ENCODE results near the gene AK6.
A peak's percentile ranks its signal among the peaks of the same experiment; 100 is the strongest.
"Not testable (repeated sequence)": the region's sequence is repeated elsewhere in the genome, so short reads cannot be mapped to it uniquely, and the experiment has no call there.

Gene AK6

DNA sequence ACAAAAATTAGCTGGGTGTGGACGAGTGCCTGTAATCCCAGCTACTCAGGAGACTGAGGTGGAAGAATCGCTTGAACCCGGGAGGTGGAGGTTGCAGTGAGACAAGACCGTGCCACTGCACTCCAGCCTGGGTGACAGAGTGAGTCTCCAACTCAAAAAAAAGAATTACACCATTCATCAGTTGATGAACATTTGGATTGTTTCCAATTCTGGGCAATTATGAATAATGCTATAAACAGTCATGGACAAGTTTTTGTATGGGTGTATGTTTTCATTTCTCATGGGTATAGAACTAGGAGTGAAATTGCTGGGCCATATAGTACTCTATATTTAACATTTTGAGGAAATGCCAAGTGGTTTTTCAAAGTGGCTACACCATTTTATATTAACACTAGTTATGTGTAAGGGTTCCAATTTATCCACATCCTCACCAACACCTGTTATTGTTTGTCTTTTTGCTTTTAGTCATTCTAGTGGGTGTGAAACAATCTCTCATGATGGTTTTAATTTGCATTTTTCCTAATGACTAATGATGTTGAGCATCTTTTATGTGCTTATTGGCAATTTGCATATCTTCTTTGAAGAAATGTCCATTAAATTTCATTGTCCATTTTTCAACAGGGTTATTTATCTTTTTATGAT is 27.7 kb downstream of the AK6 start:
- no peak for DNase-seq (ENCODE audit: low read depth in 2 of 3, low spot score in 1 of 3)

DNA sequence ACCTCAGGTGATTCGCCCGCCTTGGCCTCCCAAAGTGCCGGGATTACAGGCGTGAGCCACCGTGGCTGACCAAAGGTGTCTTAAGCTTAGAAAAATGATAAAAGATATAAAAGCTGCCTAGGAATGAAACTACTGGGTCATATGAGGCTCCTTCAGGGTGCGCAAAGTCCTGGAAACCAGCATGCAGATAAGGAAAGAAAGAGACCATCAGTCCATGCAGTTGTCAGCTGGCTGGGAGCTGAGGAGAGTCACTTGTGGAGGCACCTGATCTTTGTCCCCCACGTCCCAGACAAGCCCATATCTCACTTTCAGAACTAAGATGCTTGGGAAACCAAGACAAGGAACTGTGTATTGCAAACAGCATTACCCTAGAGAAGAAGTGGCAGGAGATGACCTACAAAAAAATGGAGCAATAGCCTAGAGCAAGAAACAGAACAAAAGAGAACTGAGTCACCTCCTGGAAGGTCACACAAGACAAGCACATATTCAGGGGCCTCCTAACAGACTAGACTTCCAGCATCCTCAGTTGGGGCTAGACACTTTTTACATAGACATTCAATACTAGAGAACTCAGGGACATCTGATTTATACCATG is 33.9 kb downstream of the AK6 start:
- DNase-seq (ENCODE audit: low read depth in 2 of 3, low spot score in 1 of 3): no peak

DNA sequence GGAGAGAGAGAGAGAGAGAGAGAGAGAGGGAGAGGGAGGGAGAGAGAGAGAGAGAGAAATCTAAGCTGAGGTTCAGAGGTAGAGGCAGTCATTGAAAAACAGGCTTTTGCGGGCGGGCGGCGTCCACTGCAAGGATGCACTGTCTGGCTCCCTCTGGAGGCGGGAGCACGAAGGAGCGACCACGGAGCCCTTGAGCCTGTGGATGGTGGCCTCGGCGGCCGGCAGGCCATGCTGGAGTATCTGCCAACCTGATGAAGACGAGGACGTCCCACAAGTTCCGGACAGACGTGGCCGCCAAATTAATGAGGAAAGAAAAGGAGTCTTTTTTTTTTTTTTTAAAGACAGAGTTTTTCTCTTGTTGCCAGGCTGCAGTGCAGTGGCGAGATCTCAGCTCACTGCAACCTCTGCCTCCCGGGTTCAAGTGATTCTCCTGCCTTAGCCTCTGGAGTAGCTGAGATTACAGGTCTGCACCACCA is 34.5 kb downstream of the AK6 start:
- DNase-seq (ENCODE audit: low read depth in 2 of 3, low spot score in 1 of 3): peak; percentile 61 to 74 (median 71)

DNA sequence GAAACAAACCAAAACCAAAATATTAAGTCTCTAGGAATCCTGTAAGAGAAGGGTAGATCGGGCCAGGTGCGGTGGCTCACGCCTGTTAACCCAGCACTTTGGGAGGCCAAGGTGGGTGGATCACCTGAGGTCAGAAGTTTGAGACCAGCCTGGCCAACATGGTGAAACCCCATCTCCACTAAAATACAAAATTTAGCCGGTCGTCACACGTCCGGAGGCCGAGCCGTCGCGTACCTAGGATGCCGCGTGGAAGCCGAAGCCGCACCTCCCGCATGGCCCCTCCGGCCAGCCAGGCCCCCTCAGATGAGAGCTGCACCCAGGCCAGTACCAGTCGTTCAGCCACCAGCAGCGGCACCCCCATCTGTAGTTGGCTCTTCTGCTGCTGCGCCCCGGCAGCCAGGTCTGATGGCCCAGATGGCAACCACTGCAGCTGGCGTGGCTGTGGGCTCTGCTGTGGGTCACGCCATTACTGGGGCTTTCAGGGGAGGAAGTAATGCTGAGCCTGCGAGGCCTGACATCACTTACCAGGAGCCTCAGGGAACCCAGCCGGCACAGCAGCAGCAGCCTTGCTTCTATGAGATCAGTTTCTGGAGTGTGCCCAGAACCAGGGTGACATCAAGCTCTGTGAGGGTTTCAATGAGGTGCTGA is 35.5 kb downstream of the AK6 start:
- not testable (repeated sequence) for DNase-seq (ENCODE audit: low read depth in 2 of 3, low spot score in 1 of 3)

DNA sequence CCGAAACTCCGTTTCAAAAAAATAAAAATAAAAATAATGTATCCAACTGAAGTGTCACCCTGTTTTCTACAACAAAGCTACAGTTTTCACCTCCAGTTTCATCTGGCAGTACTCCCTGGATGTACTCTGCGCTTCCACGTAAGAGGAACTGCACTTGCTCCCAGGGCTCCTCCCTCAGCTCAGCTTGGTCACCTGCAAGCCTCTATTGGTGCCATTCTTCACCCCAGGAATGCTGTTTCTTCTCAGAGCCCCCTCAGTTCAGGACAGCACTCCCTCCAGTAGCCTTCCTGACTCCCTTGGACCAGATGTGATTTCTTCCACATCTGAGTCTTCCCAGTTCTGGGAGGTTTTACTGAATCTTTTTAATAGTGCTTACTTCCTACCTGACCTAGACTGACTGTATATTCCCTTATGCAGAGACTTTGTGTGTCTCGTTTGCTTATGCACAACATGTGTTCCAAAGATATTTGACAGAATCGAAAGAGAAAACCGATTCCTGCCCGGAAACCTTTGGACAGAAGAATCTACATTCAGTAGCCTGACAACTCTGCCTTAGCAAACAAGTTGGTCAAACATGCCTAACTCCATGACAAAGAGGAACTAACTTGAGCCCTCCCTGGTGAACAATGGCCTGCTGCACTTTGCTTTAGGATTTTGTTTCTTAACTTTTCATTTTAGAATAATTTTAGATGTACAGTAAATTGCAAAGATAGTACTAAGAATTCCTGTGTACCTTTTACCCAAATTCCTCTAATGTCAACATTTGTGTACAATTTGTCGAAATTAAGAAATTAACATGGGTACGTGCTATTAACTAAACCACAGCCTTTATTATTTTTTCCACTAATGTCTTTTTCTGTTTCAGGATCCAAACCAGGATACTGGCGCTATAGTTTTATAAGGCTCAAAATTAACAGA is 37.5 kb downstream of the AK6 start:
- DNase-seq (ENCODE audit: low read depth in 2 of 3, low spot score in 1 of 3): no peak

DNA sequence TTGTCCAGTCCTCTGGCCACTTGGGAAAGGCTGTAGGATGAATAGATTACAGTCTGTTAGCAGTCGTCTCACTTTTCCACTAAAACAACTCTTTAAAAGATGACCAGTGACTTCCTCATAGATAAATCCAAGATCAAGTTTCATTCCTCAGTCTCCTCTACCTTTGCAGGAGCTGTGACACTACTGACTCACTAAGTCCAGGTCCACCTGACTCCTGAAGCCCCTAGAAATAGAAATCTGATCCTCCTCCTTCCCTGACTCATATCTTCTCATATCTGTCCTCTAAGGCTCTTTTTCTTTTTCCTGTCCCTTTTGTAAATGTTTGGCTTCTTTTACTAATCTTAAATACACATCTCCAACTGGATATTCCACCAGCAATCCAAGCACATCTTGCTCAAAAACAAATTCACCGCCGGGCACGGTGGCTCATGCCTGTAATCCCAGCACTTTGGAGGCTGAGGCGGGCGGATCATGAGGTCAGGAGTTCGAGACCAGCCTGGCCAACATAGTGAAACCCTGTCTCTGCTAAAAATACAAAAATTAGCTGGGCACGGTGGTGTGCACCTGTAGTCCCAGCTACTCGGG is 39.3 kb downstream of the AK6 start:
- no peak for DNase-seq (ENCODE audit: low read depth in 2 of 3, low spot score in 1 of 3)

DNA sequence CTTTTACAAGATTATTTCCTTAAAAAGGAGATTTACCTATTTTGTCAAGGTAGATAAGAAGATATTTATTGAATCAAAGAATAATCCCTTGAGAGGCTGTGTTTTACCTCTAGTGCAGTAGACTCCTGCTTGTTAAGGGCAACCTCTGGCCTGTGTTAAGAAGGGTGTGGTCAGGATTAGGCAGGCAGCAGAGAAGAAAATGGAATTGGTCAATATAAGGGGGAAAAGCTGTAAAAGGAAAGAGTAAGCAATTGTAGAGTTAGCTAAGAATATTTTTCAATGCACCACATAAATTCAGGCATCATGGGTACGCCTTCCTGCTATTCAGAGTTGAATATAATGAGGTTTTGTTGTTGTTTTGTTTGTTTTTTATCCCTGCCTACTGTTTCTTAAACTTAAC is 43.0 kb downstream of the AK6 start:
- no peak for DNase-seq (ENCODE audit: low read depth in 2 of 3, low spot score in 1 of 3)

DNA sequence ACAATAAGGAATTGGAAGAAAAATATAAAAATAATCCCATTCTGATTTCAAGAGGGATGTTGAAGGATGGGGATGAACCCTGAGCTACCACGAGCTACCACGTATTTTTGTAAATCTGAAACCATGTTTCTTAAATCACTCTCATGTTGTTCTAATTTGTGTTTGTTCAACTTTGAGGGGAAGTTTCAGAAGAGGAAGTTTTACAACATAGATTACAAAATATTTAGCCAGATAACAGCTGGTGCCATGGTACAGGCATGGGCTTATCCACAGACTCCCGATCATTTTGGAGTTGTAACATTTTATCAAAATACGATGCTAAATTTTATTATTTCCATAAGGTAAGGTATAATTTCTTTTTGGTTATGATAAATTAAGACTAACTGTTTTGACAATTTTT is 51.9 kb downstream of the AK6 start:
- no peak for DNase-seq (ENCODE audit: low read depth in 2 of 3, low spot score in 1 of 3)

DNA sequence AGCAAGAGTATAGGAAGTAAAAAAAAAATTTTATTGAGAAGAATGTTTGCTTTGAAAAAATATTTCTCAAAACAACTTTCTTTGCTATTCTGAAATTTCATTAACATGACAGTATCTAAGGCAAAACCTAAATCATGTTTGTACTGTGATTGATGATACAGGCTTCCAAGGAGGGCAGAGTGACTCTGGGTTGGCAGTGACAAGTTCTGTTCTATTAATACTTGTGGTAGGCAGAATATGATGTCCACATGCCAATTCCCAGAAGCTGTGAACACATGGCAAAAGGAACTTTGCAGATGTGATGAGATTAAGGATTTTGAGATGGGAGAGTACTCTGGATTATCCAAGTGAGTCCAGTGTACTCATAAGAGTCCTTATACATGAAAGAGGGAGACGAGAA is 53.3 kb downstream of the AK6 start:
- DNase-seq (ENCODE audit: low read depth in 2 of 3, low spot score in 1 of 3): no peak

DNA sequence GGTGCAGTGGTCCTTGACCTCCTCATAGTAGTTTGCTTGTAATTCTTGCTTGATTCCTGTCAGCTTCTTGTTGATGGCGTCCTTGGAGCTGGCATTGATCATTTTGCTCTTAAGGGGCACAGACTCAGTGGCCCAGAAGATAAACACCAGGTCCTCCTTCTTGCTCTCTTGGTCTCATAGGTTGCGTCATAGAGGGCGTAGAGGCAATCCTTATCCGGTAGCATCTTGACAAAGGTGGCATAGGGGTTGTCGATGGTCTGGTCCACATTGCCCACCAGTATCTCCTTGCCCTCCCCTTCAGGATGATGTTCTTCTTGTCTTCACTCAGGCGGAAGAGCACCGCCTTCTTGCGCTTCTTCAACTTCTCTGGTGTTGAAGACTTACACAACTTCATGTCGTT is 55.9 kb downstream of the AK6 start:
- DNase-seq (ENCODE audit: low read depth in 2 of 3, low spot score in 1 of 3): no peak

DNA sequence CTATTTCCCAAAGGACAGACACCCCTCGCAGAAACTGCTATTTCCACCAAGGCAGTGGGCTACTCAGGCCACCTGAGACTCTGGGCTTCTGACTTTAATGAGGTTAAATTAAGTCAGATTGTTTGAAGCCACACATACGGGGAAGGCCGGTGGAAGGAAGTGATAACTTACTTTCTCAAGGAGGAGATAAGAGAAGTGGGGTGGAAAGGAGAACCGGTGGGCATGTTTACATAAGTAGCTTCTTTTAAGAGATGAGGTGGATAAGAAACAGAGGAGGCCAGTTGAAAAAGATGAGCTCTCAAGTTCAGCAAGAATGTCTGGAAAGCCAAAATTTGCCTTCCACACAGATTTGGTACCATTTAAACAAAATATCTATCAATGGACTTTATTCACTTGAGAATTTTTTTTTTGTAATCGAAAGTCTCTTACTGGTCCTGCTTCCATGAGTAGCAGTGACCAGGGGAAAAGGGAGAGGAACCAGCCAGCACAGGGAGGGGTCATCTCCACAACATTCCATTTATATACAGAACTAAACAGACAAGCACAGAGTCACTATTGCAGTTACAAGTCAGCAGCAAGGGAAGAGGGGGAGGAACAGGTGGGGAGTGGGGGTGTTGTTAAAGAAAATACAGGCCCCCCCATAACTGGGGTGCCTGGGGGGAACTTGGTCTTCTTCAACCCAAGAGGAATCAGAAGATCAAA is 56.7 kb downstream of the AK6 start:
- no peak for DNase-seq (ENCODE audit: low read depth in 2 of 3, low spot score in 1 of 3)

DNA sequence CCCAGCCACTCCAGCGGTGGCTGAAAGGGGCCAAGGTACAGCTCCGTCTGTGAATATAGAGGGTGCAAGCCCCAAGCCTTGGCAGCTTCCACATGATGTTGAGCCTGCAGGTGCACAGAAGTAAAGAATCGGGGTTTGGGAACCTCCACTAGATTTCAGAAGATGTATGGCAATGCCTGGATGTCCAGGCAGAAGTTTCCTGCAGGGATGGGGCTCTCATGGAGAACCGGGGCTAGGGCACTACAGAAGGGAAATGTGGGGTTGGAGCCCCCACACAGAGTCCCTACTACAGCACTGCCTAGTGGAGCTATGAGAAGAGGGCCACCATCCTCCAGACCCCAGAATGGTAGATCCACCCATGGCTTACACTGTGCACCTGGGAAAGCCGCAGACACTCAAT is 59.9 kb downstream of the AK6 start:
- DNase-seq (ENCODE audit: low read depth in 2 of 3, low spot score in 1 of 3): no peak

DNA sequence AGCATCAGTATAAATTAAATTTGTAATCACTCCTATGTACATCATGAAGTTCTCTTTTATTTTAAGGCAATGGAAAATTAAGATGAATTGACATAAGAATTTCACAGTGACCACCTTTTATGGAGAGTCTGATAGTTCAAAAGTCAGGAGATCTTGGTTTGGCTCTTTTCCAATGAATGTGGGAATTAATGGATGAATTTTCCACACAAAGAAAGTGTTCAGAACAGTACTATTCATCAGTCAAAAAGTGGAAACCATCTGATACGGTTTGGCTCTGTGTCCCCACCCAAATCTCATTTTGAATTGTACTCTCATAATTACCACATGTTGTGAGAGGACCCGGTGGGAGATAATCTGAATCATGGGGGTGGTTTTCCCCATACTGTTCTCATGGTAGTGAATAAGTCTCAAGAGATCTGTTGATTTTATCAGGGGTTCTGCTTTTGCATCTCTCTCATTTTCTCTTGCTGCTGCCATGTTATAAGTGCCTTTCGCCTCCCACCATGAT is 61.2 kb downstream of the AK6 start:
- DNase-seq (ENCODE audit: low read depth in 2 of 3, low spot score in 1 of 3): peak in 1 of 3 donors; percentile 4

DNA sequence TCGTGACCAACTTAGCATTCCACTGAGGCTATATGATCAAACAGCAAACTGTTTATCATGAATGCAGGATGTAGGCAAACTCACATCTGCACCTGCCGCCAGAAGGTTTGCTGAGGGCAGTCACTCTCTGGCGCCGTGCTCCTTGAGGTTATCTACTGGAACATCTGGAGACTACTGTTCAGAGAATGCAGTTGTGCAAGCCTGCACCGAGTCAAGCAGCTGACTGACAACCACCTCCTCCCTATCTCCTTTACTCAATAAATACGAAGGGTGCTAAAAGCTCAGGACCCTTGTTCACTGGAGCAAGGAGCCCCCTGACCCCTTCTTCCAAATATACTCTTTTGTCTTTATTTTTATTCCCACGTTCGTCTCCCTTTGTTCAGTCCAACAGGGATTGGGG is 63.8 kb downstream of the AK6 start:
- no peak for DNase-seq (ENCODE audit: low read depth in 2 of 3, low spot score in 1 of 3)
